ENCODE results near the gene LEPR.

The LEPR gene

DNA sequence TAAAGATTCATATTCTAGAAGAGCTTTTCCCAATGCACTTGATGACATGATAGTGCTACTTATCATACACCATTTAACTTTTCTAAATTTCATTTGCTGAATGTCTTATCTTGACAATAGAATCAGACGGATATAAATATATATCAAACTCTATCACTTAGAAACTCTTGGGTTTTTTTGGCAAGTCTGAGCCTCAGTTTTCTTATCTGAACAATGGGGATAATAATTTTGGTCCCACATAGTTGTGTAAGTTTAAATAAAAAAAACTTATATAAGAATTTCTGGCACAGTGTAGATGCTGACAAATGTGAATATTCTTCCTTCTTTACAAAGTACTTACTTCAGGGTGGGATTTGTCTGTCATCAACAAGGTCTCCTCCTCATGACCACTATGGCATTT, 21.5 kb upstream of the LEPR start:
- Histone ChIP-seq H3K27ac (no peak overlapping the region), H3K9ac (ENCODE audit: insufficient read length) (no peak overlapping the region), H3K9me3 (ENCODE audit: low read depth, low read length) (no peaks in the 10 kb centered on the region), H3K36me3 (ENCODE audit: insufficient read depth, low read length) (peaks cover 11% of the 10 kb centered on the region; the same call in 1 of the 2 replicates), H3K4me3 (no peak overlapping the region)
- no peak for DNase-seq (ENCODE audit: low read depth, low spot score)
- TF ChIP-seq POLR2AphosphoS5 (IDR thresholded peaks at IDR 0.05; ENCODE audit: borderline replicate concordance, low read depth, low read length) (no peak), FOXP2 (optimal IDR thresholded peaks at IDR 0.05; ENCODE audit: control extremely low read depth, extremely low read length, insufficient read depth) (no peak), EZH2 (IDR thresholded peaks at IDR 0.05) (no peak)

GRCh38 chr1:65401612-65402011, 18.9 kb upstream of the LEPR start:
- Histone ChIP-seq H3K36me3 (ENCODE audit: insufficient read depth, low read length) (peaks cover under 1% of the 10 kb centered on the region; the same call in 1 of the 2 replicates), H3K9me3 (ENCODE audit: low read depth, low read length) (no peaks in the 10 kb centered on the region), H3K27ac (no peak overlapping the region), H3K9ac (ENCODE audit: insufficient read length) (no peak overlapping the region), H3K4me3 (no peak overlapping the region)
- no peak for TF ChIP-seq POLR2AphosphoS5 (IDR thresholded peaks at IDR 0.05; ENCODE audit: borderline replicate concordance, low read depth, low read length)
- no peak for TF ChIP-seq EZH2 (IDR thresholded peaks at IDR 0.05)
- TF ChIP-seq FOXP2 (optimal IDR thresholded peaks at IDR 0.05; ENCODE audit: control extremely low read depth, extremely low read length, insufficient read depth), result no peak
- no peak for DNase-seq (ENCODE audit: low read depth, low spot score)

GRCh38 chr1:65404941-65405340, 15.5 kb upstream of the LEPR start:
- Histone ChIP-seq H3K9me3 (ENCODE audit: low read depth, low read length) (no peaks in the 10 kb centered on the region), H3K36me3 (ENCODE audit: insufficient read depth, low read length) (peaks cover 5% of the 10 kb centered on the region; the same call in 1 of the 2 replicates), H3K4me3 (no peak overlapping the region), H3K9ac (ENCODE audit: insufficient read length) (no peak overlapping the region), H3K27ac (no peak overlapping the region)
- no peak for TF ChIP-seq EZH2 (IDR thresholded peaks at IDR 0.05)
- TF ChIP-seq POLR2AphosphoS5 (IDR thresholded peaks at IDR 0.05; ENCODE audit: borderline replicate concordance, low read depth, low read length), result no peak
- no peak for TF ChIP-seq FOXP2 (optimal IDR thresholded peaks at IDR 0.05; ENCODE audit: control extremely low read depth, extremely low read length, insufficient read depth)
- DNase-seq (ENCODE audit: low read depth, low spot score), result no peak

- DNase-seq (ENCODE audit: low read depth, low spot score), result no peak
- no peaks in the 10 kb centered on the region for H3K9me3 ChIP-seq (ENCODE audit: low read depth, low read length)
- H3K9ac ChIP-seq (ENCODE audit: insufficient read length), result no peak overlapping the region
- no peak overlapping the region for H3K27ac ChIP-seq
- no peak overlapping the region for H3K4me3 ChIP-seq
- H3K36me3 ChIP-seq (ENCODE audit: insufficient read depth, low read length), result peaks cover 5% of the 10 kb centered on the region; the same call in 1 of the 2 replicates
- no peak for TF ChIP-seq EZH2 (IDR thresholded peaks at IDR 0.05)
- no peak for TF ChIP-seq FOXP2 (optimal IDR thresholded peaks at IDR 0.05; ENCODE audit: control extremely low read depth, extremely low read length, insufficient read depth)
- TF ChIP-seq POLR2AphosphoS5 (IDR thresholded peaks at IDR 0.05; ENCODE audit: borderline replicate concordance, low read depth, low read length), result no peak
Observed at GRCh38 chr1:65407877-65408276, 12.6 kb upstream of the LEPR start.

DNA sequence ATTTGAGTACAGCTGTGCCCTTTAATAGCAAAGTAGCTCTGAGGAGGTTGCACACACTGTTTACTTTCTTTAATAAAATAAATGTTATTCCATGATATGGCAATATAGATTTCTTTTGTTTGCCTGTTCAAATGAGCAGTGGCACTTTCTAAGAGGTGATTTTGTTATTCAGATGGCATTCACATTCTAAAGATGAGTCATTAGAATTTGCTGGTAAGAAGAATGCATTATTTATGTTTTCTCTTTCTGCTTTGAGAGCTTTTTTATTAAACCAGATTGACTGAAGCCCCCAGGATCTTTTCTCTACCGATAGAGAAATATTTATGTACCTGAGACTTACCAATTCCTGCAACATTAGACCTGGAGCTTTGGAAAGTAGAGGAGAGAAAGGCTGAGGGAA, 11.2 kb upstream of the LEPR start:
- Histone ChIP-seq H3K4me3 (no peak overlapping the region), H3K36me3 (ENCODE audit: insufficient read depth, low read length) (peaks cover 5% of the 10 kb centered on the region), H3K9ac (ENCODE audit: insufficient read length) (no peak overlapping the region), H3K9me3 (ENCODE audit: low read depth, low read length) (no peaks in the 10 kb centered on the region), H3K27ac (no peak overlapping the region)
- no peak for TF ChIP-seq POLR2AphosphoS5 (IDR thresholded peaks at IDR 0.05; ENCODE audit: borderline replicate concordance, low read depth, low read length)
- no peak for DNase-seq (ENCODE audit: low read depth, low spot score)

- no peak for TF ChIP-seq EZH2 (IDR thresholded peaks at IDR 0.05)
- TF ChIP-seq POLR2AphosphoS5 (IDR thresholded peaks at IDR 0.05; ENCODE audit: borderline replicate concordance, low read depth, low read length), result no peak
- TF ChIP-seq FOXP2 (optimal IDR thresholded peaks at IDR 0.05; ENCODE audit: control extremely low read depth, extremely low read length, insufficient read depth), result no peak
Observed at GRCh38 chr1:65409816-65410326, 10.6 kb upstream of the LEPR start.

GRCh38 chr1:65412256-65412983, 8.0 kb upstream of the LEPR start:
- Histone ChIP-seq H3K27ac (no peak overlapping the region), H3K4me3 (no peak overlapping the region), H3K9ac (ENCODE audit: insufficient read length) (no peak overlapping the region), H3K9me3 (ENCODE audit: low read depth, low read length) (no peaks in the 10 kb centered on the region), H3K36me3 (ENCODE audit: insufficient read depth, low read length) (no peaks in the 10 kb centered on the region; the same call in none of the 2 replicates)
- TF ChIP-seq POLR2AphosphoS5 (IDR thresholded peaks at IDR 0.05; ENCODE audit: borderline replicate concordance, low read depth, low read length), result no peak
- no peak for TF ChIP-seq EZH2 (IDR thresholded peaks at IDR 0.05)
- no peak for TF ChIP-seq FOXP2 (optimal IDR thresholded peaks at IDR 0.05; ENCODE audit: control extremely low read depth, extremely low read length, insufficient read depth)
- no peak for DNase-seq (ENCODE audit: low read depth, low spot score)

More at GRCh38 chr1:65409816-65410326, 10.6 kb upstream of the LEPR start:
- no peak overlapping the region for H3K9ac ChIP-seq (ENCODE audit: insufficient read length)
- no peaks in the 10 kb centered on the region for H3K9me3 ChIP-seq (ENCODE audit: low read depth, low read length)
- no peak overlapping the region for H3K4me3 ChIP-seq
- H3K36me3 ChIP-seq (ENCODE audit: insufficient read depth, low read length), result peaks cover 5% of the 10 kb centered on the region
- no peak overlapping the region for H3K27ac ChIP-seq
- DNase-seq (ENCODE audit: low read depth, low spot score), result no peak

- TF ChIP-seq POLR2AphosphoS5 (IDR thresholded peaks at IDR 0.05; ENCODE audit: borderline replicate concordance, low read depth, low read length), result no peak
- TF ChIP-seq FOXP2 (optimal IDR thresholded peaks at IDR 0.05; ENCODE audit: control extremely low read depth, extremely low read length, insufficient read depth), result no peak
- TF ChIP-seq EZH2 (IDR thresholded peaks at IDR 0.05), result no peak
- no peak overlapping the region for H3K27ac ChIP-seq
- H3K9ac ChIP-seq (ENCODE audit: insufficient read length), result no peak overlapping the region
- H3K36me3 ChIP-seq (ENCODE audit: insufficient read depth, low read length), result no peaks in the 10 kb centered on the region; the same call in none of the 2 replicates
- H3K9me3 ChIP-seq (ENCODE audit: low read depth, low read length), result no peaks in the 10 kb centered on the region
- no peak overlapping the region for H3K4me3 ChIP-seq
- DNase-seq (ENCODE audit: low read depth, low spot score), result no peak
Observed at GRCh38 chr1:65412984-65413375, 7.5 kb upstream of the LEPR start.

All from SK-N-MC (cell line).